SK-N-SH treated with all-trans-retinoic acid at 6 μM for 48 hours (cell line): ENCODE results near the gene TNFRSF12A.

ENCODE experiments used
- ATAC-seq: fragments of 200-7000 bp; cut with Tn5 transposase; 3 replicates; pipeline ENCODE4 v1.9.1; 2020; ENCODE audit warnings: mild to moderate bottlenecking, moderate library complexity
- ARNTL ChIP-seq: fragments of 450-650 bp; formaldehyde crosslinking; IDR thresholded peaks from 2 replicates; pipeline ENCODE4 v1.5.0; 2020; ENCODE audit warnings: low read depth, mild to moderate bottlenecking, moderate library complexity, borderline replicate concordance
- BACH2 ChIP-seq: fragments of 250-450 bp; sonication (Bioruptor Pico); IDR thresholded peaks from 2 replicates; pipeline ENCODE4 v1.9.0; 2021; ENCODE audit warnings: mild to moderate bottlenecking, borderline replicate concordance
- CSDC2 ChIP-seq: fragments of 250-450 bp; sonication (Bioruptor Pico); IDR thresholded peaks from 2 replicates; pipeline ENCODE4 v1.5.0; 2020; ENCODE audit warnings: mild to moderate bottlenecking, moderate library complexity
- GLIS3 ChIP-seq: fragments of 250-450 bp; sonication (Bioruptor Pico); IDR thresholded peaks from 2 replicates; pipeline ENCODE4 v1.5.0; 2020; ENCODE audit warnings: mild to moderate bottlenecking, moderate library complexity
- ISL1 ChIP-seq: fragments of 250-450 bp; sonication (Bioruptor Pico); IDR thresholded peaks from 2 replicates; pipeline ENCODE4 v2.1.2; 2022; ENCODE audit warnings: mild to moderate bottlenecking, moderate library complexity
- OSR1 ChIP-seq: fragments of 250-450 bp; sonication (Bioruptor Pico); IDR thresholded peaks from 2 replicates; pipeline ENCODE4 v1.8.0; 2022; ENCODE audit warnings: moderate library complexity, mild to moderate bottlenecking, inconsistent platforms
- PPARA ChIP-seq: fragments of 250-450 bp; sonication (Bioruptor Pico); IDR thresholded peaks from 2 replicates; pipeline ENCODE4 v1.5.0; 2020; ENCODE audit warnings: mild to moderate bottlenecking, borderline replicate concordance
- RARB ChIP-seq: fragments of 250-450 bp; sonication (Bioruptor Pico); IDR thresholded peaks from 2 replicates; pipeline ENCODE4 v1.8.0; 2021; ENCODE audit warnings: mild to moderate bottlenecking, moderate library complexity
- SNAI2 ChIP-seq: fragments of 250-450 bp; sonication (Bioruptor Pico); IDR thresholded peaks from 2 replicates; pipeline ENCODE4 v1.5.0; 2020; ENCODE audit warnings: mild to moderate bottlenecking, moderate library complexity
- TCF4 ChIP-seq: fragments of 250-450 bp; sonication (Bioruptor Pico); IDR thresholded peaks from 2 replicates; pipeline ENCODE4 v1.8.0; 2021; ENCODE audit warnings: mild to moderate bottlenecking, moderate library complexity, borderline replicate concordance
- TOX ChIP-seq: fragments of 250-450 bp; sonication (Bioruptor Pico); IDR thresholded peaks from 2 replicates; pipeline ENCODE4 v1.8.0; 2021; ENCODE audit warnings: mild to moderate bottlenecking, moderate library complexity, borderline replicate concordance
- ZC3H10 ChIP-seq: fragments of 250-450 bp; sonication (Bioruptor Pico); IDR thresholded peaks from 2 replicates; pipeline ENCODE4 v1.5.1; 2021; ENCODE audit warnings: mild to moderate bottlenecking, moderate library complexity
- ZFP3 ChIP-seq: fragments of 250-450 bp; sonication (Bioruptor Pico); IDR thresholded peaks from 2 replicates; pipeline ENCODE4 v1.5.0; 2020; ENCODE audit warnings: mild to moderate bottlenecking, moderate library complexity
- ZFP30 ChIP-seq: fragments of 450-650 bp; formaldehyde crosslinking; IDR thresholded peaks from 2 replicates; pipeline ENCODE4 v1.5.0; 2022; ENCODE audit warnings: mild to moderate bottlenecking, moderate library complexity
- ZNF565 ChIP-seq: fragments of 450-650 bp; formaldehyde crosslinking; conservative IDR thresholded peaks from 2 replicates; pipeline ENCODE4 v1.5.0; 2020; ENCODE audit warnings: low read depth, mild to moderate bottlenecking, moderate library complexity
- ZNF70 ChIP-seq: fragments of 450-650 bp; formaldehyde crosslinking; IDR thresholded peaks from 2 replicates; pipeline ENCODE4 v1.5.0; 2020; ENCODE audit warnings: mild to moderate bottlenecking, moderate library complexity
- ZNF8 ChIP-seq: fragments of 450-650 bp; formaldehyde crosslinking; IDR thresholded peaks from 2 replicates; pipeline ENCODE4 v1.5.0; 2020; ENCODE audit warnings: mild to moderate bottlenecking, moderate library complexity
- TF ChIP-seq, protein P1 (sequence below): fragments of 250-450 bp; sonication (Bioruptor Pico); IDR thresholded peaks from 2 replicates; pipeline ENCODE4 v1.8.0; 2021; ENCODE audit warnings: low read depth, mild to moderate bottlenecking, moderate library complexity, borderline replicate concordance
- TF ChIP-seq, protein P2 (sequence below): fragments of 250-450 bp; sonication (Bioruptor Pico); IDR thresholded peaks from 2 replicates; pipeline ENCODE4 v1.5.1; 2020; ENCODE audit warnings: low read depth, mild to moderate bottlenecking, moderate library complexity
- TF ChIP-seq, protein P3 (sequence below): fragments of 250-450 bp; sonication (Bioruptor Pico); IDR thresholded peaks from 2 replicates; pipeline ENCODE4 v1.8.0; 2020; ENCODE audit warnings: mild to moderate bottlenecking, moderate library complexity, borderline replicate concordance
- TF ChIP-seq, protein P4 (sequence below): fragments of 250-450 bp; sonication (Bioruptor Pico); IDR thresholded peaks from 2 replicates; pipeline ENCODE4 v1.5.1; 2021; ENCODE audit warnings: mild to moderate bottlenecking, moderate library complexity

The TNFRSF12A gene

DNA sequence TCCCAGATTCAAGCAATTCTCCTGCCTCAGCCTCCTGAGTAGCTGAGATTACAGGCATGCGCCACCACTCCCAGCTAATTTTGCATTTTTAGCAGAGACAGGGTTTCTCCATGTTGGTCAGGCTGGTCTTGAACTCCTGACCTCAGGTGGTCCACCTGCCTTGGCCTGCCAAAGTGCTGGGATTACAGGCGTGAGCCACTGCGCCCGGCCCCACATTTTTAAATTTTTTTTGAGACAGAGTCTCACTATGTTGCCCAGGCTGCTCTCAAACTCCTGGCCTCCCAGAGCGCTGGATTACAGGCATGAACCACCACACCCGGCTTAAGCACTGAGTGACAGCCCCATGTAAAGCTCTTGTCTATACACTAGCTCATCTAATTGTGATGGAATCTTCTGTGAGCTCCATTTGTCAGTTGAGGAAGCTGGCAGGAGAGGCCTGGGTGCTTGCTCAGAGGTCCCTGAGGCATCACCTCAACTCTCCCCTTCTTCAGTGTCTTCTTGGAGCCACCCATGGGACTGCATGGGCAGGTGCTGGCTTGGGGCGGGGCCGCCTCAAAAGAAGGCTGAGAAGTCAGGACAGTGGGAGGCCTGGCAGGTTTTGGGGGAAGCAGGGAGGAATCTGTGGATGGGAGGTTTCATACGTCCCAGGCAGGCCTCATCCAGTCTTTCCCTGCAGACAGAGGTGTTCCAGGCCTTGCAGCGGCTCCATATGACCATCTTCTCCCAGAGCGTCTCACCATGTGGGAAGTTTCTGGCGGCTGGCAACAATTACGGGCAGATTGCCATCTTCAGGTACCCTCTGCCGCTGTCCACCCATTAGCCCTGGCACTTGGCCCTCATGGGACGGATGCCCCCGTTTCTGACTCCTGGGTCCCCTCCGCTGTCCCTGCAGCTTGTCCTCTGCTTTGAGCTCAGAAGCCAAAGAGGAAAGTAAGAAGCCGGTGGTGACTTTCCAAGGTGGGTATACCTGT, 5.1 kb downstream of the TNFRSF12A start (continued):
- TF ChIP-seq, protein P1, sequence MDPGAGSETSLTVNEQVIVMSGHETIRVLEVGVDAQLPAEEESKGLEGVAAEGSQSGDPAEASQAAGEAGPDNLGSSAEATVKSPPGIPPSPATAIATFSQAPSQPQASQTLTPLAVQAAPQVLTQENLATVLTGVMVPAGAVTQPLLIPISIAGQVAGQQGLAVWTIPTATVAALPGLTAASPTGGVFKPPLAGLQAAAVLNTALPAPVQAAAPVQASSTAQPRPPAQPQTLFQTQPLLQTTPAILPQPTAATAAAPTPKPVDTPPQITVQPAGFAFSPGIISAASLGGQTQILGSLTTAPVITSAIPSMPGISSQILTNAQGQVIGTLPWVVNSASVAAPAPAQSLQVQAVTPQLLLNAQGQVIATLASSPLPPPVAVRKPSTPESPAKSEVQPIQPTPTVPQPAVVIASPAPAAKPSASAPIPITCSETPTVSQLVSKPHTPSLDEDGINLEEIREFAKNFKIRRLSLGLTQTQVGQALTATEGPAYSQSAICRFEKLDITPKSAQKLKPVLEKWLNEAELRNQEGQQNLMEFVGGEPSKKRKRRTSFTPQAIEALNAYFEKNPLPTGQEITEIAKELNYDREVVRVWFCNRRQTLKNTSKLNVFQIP (CRISPR knock-in tag), result no peak
- TF ChIP-seq ZNF8 (CRISPR knock-in tag) (no peak), TOX (no peak), ZFP30 (no peak)

DNA sequence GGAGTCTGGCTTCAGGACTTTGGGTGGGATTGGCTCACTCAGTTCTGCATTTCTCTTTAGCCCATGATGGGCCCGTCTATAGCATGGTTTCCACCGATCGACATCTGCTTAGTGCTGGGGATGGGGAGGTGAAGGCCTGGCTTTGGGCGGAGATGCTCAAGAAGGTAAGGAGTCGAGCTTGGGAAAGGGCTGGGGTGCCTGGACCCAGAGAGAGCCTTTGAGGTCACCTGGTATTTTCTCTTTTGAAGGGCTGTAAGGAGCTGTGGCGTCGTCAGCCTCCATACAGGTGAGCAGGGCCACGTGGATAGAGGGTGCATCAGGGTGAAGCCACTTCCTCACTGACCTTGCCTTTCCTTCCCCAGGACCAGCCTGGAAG, 5.8 kb downstream of the TNFRSF12A start:
- no peak for ATAC-seq
- TF ChIP-seq ZNF8 (CRISPR knock-in tag), result no peak
- TF ChIP-seq, protein P2, sequence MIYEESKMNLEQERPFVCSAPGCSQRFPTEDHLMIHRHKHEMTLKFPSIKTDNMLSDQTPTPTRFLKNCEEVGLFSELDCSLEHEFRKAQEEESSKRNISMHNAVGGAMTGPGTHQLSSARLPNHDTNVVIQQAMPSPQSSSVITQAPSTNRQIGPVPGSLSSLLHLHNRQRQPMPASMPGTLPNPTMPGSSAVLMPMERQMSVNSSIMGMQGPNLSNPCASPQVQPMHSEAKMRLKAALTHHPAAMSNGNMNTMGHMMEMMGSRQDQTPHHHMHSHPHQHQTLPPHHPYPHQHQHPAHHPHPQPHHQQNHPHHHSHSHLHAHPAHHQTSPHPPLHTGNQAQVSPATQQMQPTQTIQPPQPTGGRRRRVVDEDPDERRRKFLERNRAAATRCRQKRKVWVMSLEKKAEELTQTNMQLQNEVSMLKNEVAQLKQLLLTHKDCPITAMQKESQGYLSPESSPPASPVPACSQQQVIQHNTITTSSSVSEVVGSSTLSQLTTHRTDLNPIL, result no peak

DNA sequence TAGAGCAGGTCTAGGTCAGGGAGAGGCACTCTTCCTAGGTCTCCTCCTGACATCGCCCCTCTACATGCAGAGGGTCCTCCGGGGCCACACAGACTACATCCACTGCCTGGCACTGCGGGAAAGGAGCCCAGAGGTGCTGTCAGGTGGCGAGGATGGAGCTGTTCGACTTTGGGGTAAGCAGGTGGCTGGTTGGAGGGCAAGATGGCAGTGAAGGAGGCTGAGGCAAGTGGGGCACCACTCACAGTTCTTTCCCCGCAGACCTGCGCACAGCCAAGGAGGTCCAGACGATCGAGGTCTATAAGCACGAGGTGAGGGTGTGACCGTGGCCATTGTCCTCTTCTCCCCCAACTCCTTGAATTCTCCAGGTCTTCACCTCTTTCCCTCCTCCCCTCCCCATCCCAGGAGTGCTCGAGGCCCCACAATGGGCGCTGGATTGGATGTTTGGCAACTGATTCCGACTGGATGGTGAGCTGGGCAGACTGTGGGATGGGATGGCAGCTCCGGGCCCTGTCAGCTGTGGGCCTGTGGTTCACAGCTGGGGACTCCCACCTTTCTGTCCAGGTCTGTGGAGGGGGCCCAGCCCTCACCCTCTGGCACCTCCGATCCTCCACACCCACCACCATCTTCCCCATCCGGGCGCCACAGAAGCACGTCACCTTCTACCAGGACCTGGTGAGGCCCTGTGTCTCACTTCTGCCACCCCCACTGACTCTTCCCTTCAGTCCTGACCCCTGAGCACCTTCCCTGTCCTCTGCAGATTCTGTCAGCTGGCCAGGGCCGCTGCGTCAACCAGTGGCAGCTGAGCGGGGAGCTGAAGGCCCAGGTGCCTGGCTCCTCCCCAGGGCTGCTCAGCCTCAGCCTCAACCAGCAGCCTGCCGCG, 6.7 kb downstream of the TNFRSF12A start:
- TF ChIP-seq PPARA (no peak), TCF4 (CRISPR knock-in tag) (no peak), ZNF565 (CRISPR knock-in tag) (no peak), OSR1 (CRISPR knock-in tag) (no peak), ARNTL (no peak), RARB (CRISPR knock-in tag) (no peak), ZFP30 (no peak), TOX (no peak), BACH2 (CRISPR knock-in tag) (no peak), ZFP3 (CRISPR knock-in tag) (no peak), CSDC2 (no peak)
- TF ChIP-seq, protein P3, sequence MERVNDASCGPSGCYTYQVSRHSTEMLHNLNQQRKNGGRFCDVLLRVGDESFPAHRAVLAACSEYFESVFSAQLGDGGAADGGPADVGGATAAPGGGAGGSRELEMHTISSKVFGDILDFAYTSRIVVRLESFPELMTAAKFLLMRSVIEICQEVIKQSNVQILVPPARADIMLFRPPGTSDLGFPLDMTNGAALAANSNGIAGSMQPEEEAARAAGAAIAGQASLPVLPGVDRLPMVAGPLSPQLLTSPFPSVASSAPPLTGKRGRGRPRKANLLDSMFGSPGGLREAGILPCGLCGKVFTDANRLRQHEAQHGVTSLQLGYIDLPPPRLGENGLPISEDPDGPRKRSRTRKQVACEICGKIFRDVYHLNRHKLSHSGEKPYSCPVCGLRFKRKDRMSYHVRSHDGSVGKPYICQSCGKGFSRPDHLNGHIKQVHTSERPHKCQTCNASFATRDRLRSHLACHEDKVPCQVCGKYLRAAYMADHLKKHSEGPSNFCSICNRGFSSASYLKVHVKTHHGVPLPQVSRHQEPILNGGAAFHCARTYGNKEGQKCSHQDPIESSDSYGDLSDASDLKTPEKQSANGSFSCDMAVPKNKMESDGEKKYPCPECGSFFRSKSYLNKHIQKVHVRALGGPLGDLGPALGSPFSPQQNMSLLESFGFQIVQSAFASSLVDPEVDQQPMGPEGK (CRISPR knock-in tag), result no peak
- TF ChIP-seq, protein P1 (CRISPR knock-in tag), result no peak
- no peak for ATAC-seq

DNA sequence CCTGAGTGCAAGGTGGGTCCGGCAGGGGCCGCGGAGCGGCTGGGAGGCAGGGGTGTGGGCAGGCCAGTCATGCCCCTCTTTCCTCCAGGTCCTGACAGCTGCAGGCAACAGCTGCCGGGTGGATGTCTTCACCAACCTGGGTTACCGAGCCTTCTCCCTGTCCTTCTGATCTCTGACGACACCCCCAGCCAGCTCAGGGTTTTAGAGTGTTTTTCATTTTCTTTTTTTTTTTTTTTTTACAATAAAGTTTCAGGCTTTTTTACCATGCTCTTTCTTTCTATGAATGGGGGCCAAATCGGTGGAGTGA, 7.3 kb downstream of the TNFRSF12A start:
- TF ChIP-seq, protein P1 (CRISPR knock-in tag), result no peak
- TF ChIP-seq, protein P3 (CRISPR knock-in tag), result no peak
- TF ChIP-seq OSR1 (CRISPR knock-in tag), result no peak
- no peak for TF ChIP-seq ZC3H10 (CRISPR knock-in tag)
- TF ChIP-seq BACH2 (CRISPR knock-in tag), result no peak
- TF ChIP-seq RARB (CRISPR knock-in tag), result no peak
- TF ChIP-seq, protein P4, sequence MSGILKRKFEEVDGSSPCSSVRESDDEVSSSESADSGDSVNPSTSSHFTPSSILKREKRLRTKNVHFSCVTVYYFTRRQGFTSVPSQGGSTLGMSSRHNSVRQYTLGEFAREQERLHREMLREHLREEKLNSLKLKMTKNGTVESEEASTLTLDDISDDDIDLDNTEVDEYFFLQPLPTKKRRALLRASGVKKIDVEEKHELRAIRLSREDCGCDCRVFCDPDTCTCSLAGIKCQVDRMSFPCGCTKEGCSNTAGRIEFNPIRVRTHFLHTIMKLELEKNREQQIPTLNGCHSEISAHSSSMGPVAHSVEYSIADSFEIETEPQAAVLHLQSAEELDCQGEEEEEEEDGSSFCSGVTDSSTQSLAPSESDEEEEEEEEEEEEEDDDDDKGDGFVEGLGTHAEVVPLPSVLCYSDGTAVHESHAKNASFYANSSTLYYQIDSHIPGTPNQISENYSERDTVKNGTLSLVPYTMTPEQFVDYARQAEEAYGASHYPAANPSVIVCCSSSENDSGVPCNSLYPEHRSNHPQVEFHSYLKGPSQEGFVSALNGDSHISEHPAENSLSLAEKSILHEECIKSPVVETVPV (CRISPR knock-in tag), result no peak
- TF ChIP-seq TOX, result no peak
- TF ChIP-seq ZNF565 (CRISPR knock-in tag), result no peak
- TF ChIP-seq TCF4 (CRISPR knock-in tag), result no peak
- no peak for TF ChIP-seq ARNTL
- no peak for TF ChIP-seq ISL1 (CRISPR knock-in tag)
- TF ChIP-seq ZFP30, result no peak
- no peak for TF ChIP-seq CSDC2
- no peak for TF ChIP-seq SNAI2 (CRISPR knock-in tag)
- TF ChIP-seq ZNF70, result no peak
- no peak for TF ChIP-seq GLIS3 (CRISPR knock-in tag)

More for the DNA sequence above, 7.3 kb downstream of the TNFRSF12A start:
- no peak for ATAC-seq
